Choroid plexus epithelial cell (primary cell): Measurements from ENCODE around the gene TTBK1.

Experiments used
- DNase-seq: peaks from one replicate; pipeline ENCODE4 v3.0.0-alpha.2; 2010; ENCODE audit warnings: low read depth
- H3K4me3 ChIP-seq: 2 replicates; pipeline ENCODE4 v1.5.1; 2011; ENCODE audit warnings: low read depth, mild to moderate bottlenecking, control low read depth, low read length, moderate library complexity
- CTCF ChIP-seq: conservative IDR thresholded peaks from 2 replicates; pipeline ENCODE4 v1.5.1; 2011; ENCODE audit warnings: low read depth, mild to moderate bottlenecking, control low read depth, inconsistent platforms, low read length, moderate library complexity

TTBK1 gene

GRCh38 chr6:43242908-43243663, at the start of gene TTBK1:
Gene TTBK1 (plus strand): TSS chr6:43243481. CDS start chr6:43246661, 3,180 bp downstream.
- no peak within 1 kb of the TSS for H3K4me3 ChIP-seq
- TF ChIP-seq CTCF = no peak
- no peak for DNase-seq

- no peak for TF ChIP-seq CTCF
- no peak for DNase-seq
- no peak overlapping the region for H3K4me3 ChIP-seq
Measured at GRCh38 chr6:43193929-43194328, 49.4 kb upstream of the TTBK1 start.

GRCh38 chr6:43196337-43196736, 46.9 kb upstream of the TTBK1 start:
- no peak for TF ChIP-seq CTCF
- no peak overlapping the region for H3K4me3 ChIP-seq
- DNase-seq = no peak

GRCh38 chr6:43199912-43200311, 43.4 kb upstream of the TTBK1 start:
- no peak for DNase-seq
- TF ChIP-seq CTCF = no peak
- no peak overlapping the region for H3K4me3 ChIP-seq

- DNase-seq = no peak
- TF ChIP-seq CTCF = no peak
- no peak overlapping the region for H3K4me3 ChIP-seq
Measured at GRCh38 chr6:43200541-43200940, 42.7 kb upstream of the TTBK1 start.

- no peak overlapping the region for H3K4me3 ChIP-seq
- DNase-seq = no peak
- no peak for TF ChIP-seq CTCF
Measured at GRCh38 chr6:43202451-43202850, 40.8 kb upstream of the TTBK1 start.

GRCh38 chr6:43203029-43203717, 40.1 kb upstream of the TTBK1 start:
- TF ChIP-seq CTCF = no peak
- no peak overlapping the region for H3K4me3 ChIP-seq

More at GRCh38 chr6:43203029-43203717, 40.1 kb upstream of the TTBK1 start:
- DNase-seq = no peak
